DND-41 (cell line): ENCODE results near the gene SCLY.
"Not testable (repeated sequence)": the region's sequence is repeated elsewhere in the genome, so short reads cannot be mapped to it uniquely, and the experiment has no call there.

ENCODE experiments used
- ATAC-seq: fragments of 200-7000 bp; cut with Tn5 transposase; 3 replicates; pipeline ENCODE4 v1.9.1; 2021; ENCODE audit warnings: low read depth; ENCODE audit not compliant: insufficient read depth
- DNase-seq: peaks from one replicate; pipeline ENCODE4 v3.0.0-alpha.2; 2020
- H2AFZ ChIP-seq: 2 replicates; pipeline ENCODE4 v1.6.0; 2012; ENCODE audit warnings: low read depth, low read length
- H3K27ac ChIP-seq: 2 replicates; pipeline ENCODE4 v1.5.1; 2012; ENCODE audit warnings: low read length, inconsistent platforms
- H3K27me3 ChIP-seq: fragments of 200-600 bp; sonication (generic); 2 replicates; pipeline ENCODE4 v1.6.0; 2012; ENCODE audit warnings: low read length, mild to moderate bottlenecking, inconsistent platforms; ENCODE audit not compliant: insufficient read depth, poor library complexity
- H3K36me3 ChIP-seq: 2 replicates; pipeline ENCODE4 v1.5.1; 2012; ENCODE audit warnings: low read length, inconsistent platforms; ENCODE audit not compliant: insufficient read depth
- H3K4me1 ChIP-seq: 2 replicates; pipeline ENCODE4 v1.5.1; 2012; ENCODE audit warnings: mild to moderate bottlenecking, low read length; ENCODE audit not compliant: insufficient read depth
- H3K4me2 ChIP-seq: 2 replicates; pipeline ENCODE4 v1.6.0; 2012; ENCODE audit warnings: mild to moderate bottlenecking, moderate library complexity, low read length, inconsistent platforms; ENCODE audit not compliant: insufficient read depth
- H3K4me3 ChIP-seq, 2 experiments: fragments of 200-600 bp in 1 of 2; shearing (Covaris generic) in 1 of 2; 2 replicates each; pipeline ENCODE4 v1.5.1; 2012 to 2016; ENCODE audit warnings: inconsistent platforms in 2 of 2, low read length in 2 of 2, mild to moderate bottlenecking in 2 of 2, low read depth in 1 of 2, moderate library complexity in 1 of 2
- H3K79me2 ChIP-seq: 2 replicates; pipeline ENCODE4 v1.6.0; 2012; ENCODE audit warnings: low read length, inconsistent platforms; ENCODE audit not compliant: insufficient read depth
- H3K9ac ChIP-seq: 2 replicates; pipeline ENCODE4 v1.6.0; 2012; ENCODE audit warnings: low read depth, mild to moderate bottlenecking, inconsistent platforms, low read length, moderate library complexity
- H3K9me3 ChIP-seq: 2 replicates; pipeline ENCODE4 v1.5.1; 2012; ENCODE audit warnings: low read length, moderate library complexity, mild to moderate bottlenecking, inconsistent platforms; ENCODE audit not compliant: insufficient read depth, severe bottlenecking
- H4K20me1 ChIP-seq: 2 replicates; pipeline ENCODE4 v1.6.0; 2012; ENCODE audit warnings: low read length; ENCODE audit not compliant: insufficient read depth
- CTCF ChIP-seq: IDR thresholded peaks from 2 replicates; pipeline ENCODE4 v1.5.1; 2012; ENCODE audit warnings: borderline replicate concordance, low read length, moderate library complexity, mild to moderate bottlenecking; ENCODE audit not compliant: poor library complexity, severe bottlenecking; ENCODE audit errors: extremely low read depth
- EZH2 ChIP-seq: IDR thresholded peaks from 3 replicates; pipeline ENCODE4 v1.6.1; 2012; ENCODE audit warnings: borderline replicate concordance, low read depth, mild to moderate bottlenecking, moderate library complexity, low read length, inconsistent platforms; ENCODE audit not compliant: severe bottlenecking

The SCLY gene

GRCh38 chr2:238046725-238047270 lies 14.0 kb upstream of the SCLY start:
- Histone ChIP-seq H3K27ac (no peak overlapping the region), H2AFZ (no peak overlapping the region), H3K79me2 (no peaks in the 10 kb centered on the region), H4K20me1 (no peaks in the 10 kb centered on the region), H3K36me3 (no peaks in the 10 kb centered on the region), H3K9ac (no peak overlapping the region), H3K4me3 (no peak overlapping the region), H3K4me2 (no peak overlapping the region), H3K27me3 (no peaks in the 10 kb centered on the region), H3K9me3 (no peaks in the 10 kb centered on the region), H3K4me1 (no peaks in the 10 kb centered on the region)
- ATAC-seq (no peak), DNase-seq (no peak)
- no peak for TF ChIP-seq CTCF
- no peak for TF ChIP-seq EZH2

- no peak overlapping the region for H2AFZ ChIP-seq
- no peaks in the 10 kb centered on the region for H3K36me3 ChIP-seq
- H3K27me3 ChIP-seq = no peaks in the 10 kb centered on the region
- no peaks in the 10 kb centered on the region for H3K4me1 ChIP-seq
- no peaks in the 10 kb centered on the region for H3K9me3 ChIP-seq
- H4K20me1 ChIP-seq = no peaks in the 10 kb centered on the region
- no peak overlapping the region for H3K4me3 ChIP-seq
- H3K9ac ChIP-seq = no peak overlapping the region
- DNase-seq = no peak
- TF ChIP-seq EZH2 (no peak), CTCF (no peak)
- H3K79me2 ChIP-seq = no peaks in the 10 kb centered on the region
- no peak overlapping the region for H3K27ac ChIP-seq
- no peak for ATAC-seq
- no peak overlapping the region for H3K4me2 ChIP-seq
Measured at GRCh38 chr2:238053191-238053776, 7.5 kb upstream of the SCLY start.

DNA sequence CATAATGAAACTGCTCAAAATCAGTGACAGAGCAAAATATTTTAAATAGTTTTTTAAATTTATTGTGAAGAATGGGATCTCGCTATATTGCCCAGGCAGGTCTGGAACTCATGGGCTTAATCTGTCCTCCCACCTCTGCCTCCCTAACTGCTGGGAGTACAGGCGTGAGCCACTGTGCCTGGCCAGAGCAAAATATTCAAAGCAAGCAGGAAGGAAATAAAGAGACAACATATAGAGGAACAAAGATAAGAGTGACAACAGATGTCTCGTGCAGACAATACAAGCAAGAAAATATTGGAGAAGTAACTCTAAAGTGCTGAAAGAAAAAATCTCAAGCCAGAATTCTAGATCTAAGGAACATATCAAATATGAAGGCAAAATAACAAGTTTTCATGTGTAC lies 5.0 kb upstream of the SCLY start:
- H3K4me1 ChIP-seq = peaks cover 10% of the 10 kb centered on the region
- H3K9ac ChIP-seq = no peak overlapping the region
- ATAC-seq (no peak), DNase-seq (no peak)
- no peaks in the 10 kb centered on the region for H3K9me3 ChIP-seq
- H3K4me3 ChIP-seq = no peak overlapping the region
- no peak overlapping the region for H3K4me2 ChIP-seq
- peaks cover 7% of the 10 kb centered on the region for H3K79me2 ChIP-seq
- H2AFZ ChIP-seq = no peak overlapping the region
- H3K27me3 ChIP-seq = no peaks in the 10 kb centered on the region
- TF ChIP-seq CTCF (no peak), EZH2 (no peak)
- no peaks in the 10 kb centered on the region; the same call in 1 of the 2 replicates for H3K36me3 ChIP-seq
- H4K20me1 ChIP-seq = no peaks in the 10 kb centered on the region
- no peak overlapping the region for H3K27ac ChIP-seq

DNA sequence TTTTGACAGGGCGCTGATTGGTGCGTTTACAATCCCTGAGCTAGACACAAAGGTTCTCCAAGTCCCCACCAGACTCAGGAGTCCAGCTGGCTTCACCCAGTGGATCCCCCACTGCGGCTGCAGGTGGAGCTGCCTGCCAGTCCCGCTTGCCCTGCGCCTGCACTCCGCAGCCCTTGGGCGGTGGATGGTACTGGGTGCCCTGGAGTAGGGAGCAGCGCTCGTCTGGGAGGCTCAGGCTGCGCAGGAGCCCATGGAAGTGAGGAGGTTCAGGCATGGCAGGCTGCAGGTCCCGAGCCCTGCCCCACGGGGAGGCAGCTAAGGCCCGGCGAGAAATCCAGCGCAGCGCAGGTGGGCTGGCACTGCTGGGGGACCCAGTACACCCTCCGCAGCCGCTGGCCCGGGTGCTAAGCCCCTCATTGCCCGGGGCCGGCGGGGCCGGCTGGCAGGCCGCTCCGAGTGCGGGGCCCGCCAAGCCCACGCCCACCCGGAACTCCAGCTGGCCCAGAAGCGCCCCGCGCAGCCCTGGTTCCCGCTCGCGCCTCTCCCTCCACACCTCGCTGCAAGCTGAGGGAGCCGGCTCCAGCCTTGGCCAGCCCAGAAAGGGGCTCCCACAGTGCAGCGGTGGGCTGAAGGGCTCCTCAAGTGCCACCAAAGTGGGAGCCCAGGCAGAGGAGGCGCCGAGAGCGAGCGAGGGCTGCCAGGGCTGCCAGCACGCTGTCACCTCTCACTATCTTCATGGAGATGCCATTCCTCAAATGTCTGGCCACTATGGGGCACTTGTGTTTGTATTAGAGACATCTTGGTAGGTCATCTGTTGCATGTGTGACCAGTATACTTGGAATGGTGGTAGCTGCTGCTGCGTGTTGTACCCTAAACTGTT lies 2.9 kb upstream of the SCLY start:
- not testable (repeated sequence) for H3K27ac ChIP-seq, H3K36me3 ChIP-seq, H3K27me3 ChIP-seq, H3K9me3 ChIP-seq, ATAC-seq, H2AFZ ChIP-seq, H3K9ac ChIP-seq, H4K20me1 ChIP-seq, H3K4me3 ChIP-seq, H3K4me2 ChIP-seq
- Histone ChIP-seq H3K4me1 (peaks cover 24% of the 10 kb centered on the region), H3K79me2 (peaks cover 26% of the 10 kb centered on the region)
- DNase-seq = peak; percentile 18
